Smooth muscle cell (in vitro differentiated cells): Measurements from ENCODE around the gene HRH2. TPM values are rescaled to one million over a fixed set of nuclear protein-coding genes. Genes with fewer than 3 reads are reported as not detected.

Experiments used
- DNase-seq: peaks from one replicate; lab custom pipeline; 2025; ENCODE audit not compliant: unreplicated experiment; lab: John Stamatoyannopoulos, UW
- H2AFZ ChIP-seq: fragments of 200-600 bp; sonication (generic); 2 replicates; pipeline ENCODE4 v1.6.0; 2016; ENCODE audit warnings: antibody characterized with exemption, low read depth, mild to moderate bottlenecking
- H3F3A ChIP-seq: fragments of 200-600 bp; sonication (generic); 2 replicates; pipeline ENCODE4 v1.6.0; 2017; ENCODE audit warnings: antibody characterized with exemption, low read depth
- H3K27ac ChIP-seq: fragments of 200-600 bp; sonication (generic); 2 replicates; pipeline ENCODE4 v1.5.1; 2016; ENCODE audit warnings: low read depth, mild to moderate bottlenecking
- H3K27me3 ChIP-seq: fragments of 200-600 bp; sonication (generic); 2 replicates; pipeline ENCODE4 v1.6.1; 2016; ENCODE audit warnings: low read depth, mild to moderate bottlenecking
- H3K36me3 ChIP-seq: fragments of 200-600 bp; sonication (generic); 2 replicates; pipeline ENCODE4 v1.5.1; 2016; ENCODE audit warnings: low read depth
- H3K4me1 ChIP-seq: fragments of 200-600 bp; sonication (generic); 2 replicates; pipeline ENCODE4 v1.5.1; 2016; ENCODE audit warnings: low read depth
- H3K4me2 ChIP-seq: fragments of 200-600 bp; sonication (generic); 2 replicates; pipeline ENCODE4 v1.6.0; 2016; ENCODE audit warnings: mild to moderate bottlenecking
- H3K4me3 ChIP-seq: fragments of 200-600 bp; sonication (generic); 2 replicates; pipeline ENCODE4 v1.5.1; 2016; ENCODE audit warnings: mild to moderate bottlenecking
- H3K79me2 ChIP-seq: fragments of 200-600 bp; sonication (generic); 2 replicates; pipeline ENCODE4 v1.6.0; 2016; ENCODE audit warnings: low read depth, mild to moderate bottlenecking
- H3K9ac ChIP-seq: fragments of 200-600 bp; sonication (generic); 2 replicates; pipeline ENCODE4 v1.6.0; 2016; ENCODE audit warnings: low read depth
- H3K9me3 ChIP-seq: fragments of 200-600 bp; sonication (generic); replicated peaks from 2 replicates; pipeline ENCODE4 v1.5.1; 2016; ENCODE audit warnings: low read depth
- H4K20me1 ChIP-seq: fragments of 200-600 bp; sonication (generic); 2 replicates; pipeline ENCODE4 v1.6.0; 2016; ENCODE audit warnings: low read depth
- WGBS: methylation state at CpG from one replicate; pipeline ENCODE4 v1.1.7; 2016; ENCODE audit warnings: low lambda C conversion rate; 5-methylcytosine and 5-hydroxymethylcytosine counted together
- polyA plus RNA-seq: library from polyadenylated mRNA; unstranded; fragments of >200 nt; fragmentation: Nextera tagmentation; extraction: Ambion mirVana; gene quantifications from 2 replicates; pipeline ENCODE4 v1.2.1, GENCODE V29; 2016
- total RNA-seq: library from RNA; depleted of rRNA; stranded (reverse); fragments of >200 nt; gene quantifications from 2 replicates; pipeline ENCODE4 v1.2.3, GENCODE V29; 2014
- TF ChIP-seq, protein P1 (sequence below): fragments of 200-600 bp; sonication (generic); IDR thresholded peaks from 2 replicates; pipeline ENCODE4 v1.5.1; 2017; ENCODE audit warnings: borderline replicate concordance, mild to moderate bottlenecking, antibody characterized with exemption; ENCODE audit not compliant: insufficient read depth, poor library complexity, severe bottlenecking

HRH2 gene
- total and polyA plus RNA-seq, 2 experiments from 2014 or later, result 0.57 to 0.63 TPM

DNA sequence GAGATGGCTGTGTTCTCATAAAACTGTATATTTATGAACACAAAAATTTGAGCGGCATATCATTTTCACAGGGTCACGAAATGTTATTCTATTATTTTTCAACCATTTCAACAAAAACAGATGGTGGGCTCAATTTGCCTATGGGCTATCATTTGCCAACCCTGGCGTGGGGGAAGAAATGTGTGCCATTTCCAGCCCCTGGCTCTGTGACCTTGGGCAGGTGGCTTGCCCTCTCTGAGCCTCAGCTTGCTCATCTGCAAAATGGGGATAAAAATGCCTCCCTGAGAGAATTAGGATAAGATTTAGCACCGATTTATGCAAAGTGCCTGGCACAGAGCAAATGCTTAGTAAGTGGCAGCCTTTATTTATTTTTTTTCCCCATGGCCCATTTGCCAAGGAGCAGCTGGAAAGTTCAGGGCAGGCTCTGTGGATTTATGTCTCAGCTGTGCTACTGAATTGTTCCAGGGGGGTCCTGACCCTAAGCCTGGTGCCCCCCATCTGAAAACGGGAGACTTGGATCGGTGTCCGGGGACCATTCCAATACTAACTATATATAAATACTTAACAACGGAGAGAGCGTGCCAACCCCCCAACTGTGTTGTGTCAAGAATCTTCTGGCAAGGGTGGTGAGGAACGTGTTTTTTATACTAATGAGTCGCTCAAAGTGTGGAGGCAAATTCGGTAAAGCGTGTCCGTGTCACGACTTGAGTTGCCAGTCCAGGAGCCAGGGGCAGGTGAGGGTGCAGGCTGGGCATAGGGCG is 34.5 kb downstream of the HRH2 start:
- Histone ChIP-seq H3K36me3 (no peaks in the 10 kb centered on the region), H4K20me1 (no peaks in the 10 kb centered on the region), H3K4me2 (no peak overlapping the region), H2AFZ (no peak overlapping the region), H3K4me1 (no peaks in the 10 kb centered on the region), H3K79me2 (no peaks in the 10 kb centered on the region), H3K27me3 (no peaks in the 10 kb centered on the region), H3K9me3 (no peaks in the 10 kb centered on the region), H3K9ac (no peak overlapping the region), H3K27ac (no peak overlapping the region), H3F3A (no peaks in the 10 kb centered on the region), H3K4me3 (no peak overlapping the region)
- 97% methylated on average over 16 of the region's 16 CpGs for WGBS
- TF ChIP-seq, protein P1, sequence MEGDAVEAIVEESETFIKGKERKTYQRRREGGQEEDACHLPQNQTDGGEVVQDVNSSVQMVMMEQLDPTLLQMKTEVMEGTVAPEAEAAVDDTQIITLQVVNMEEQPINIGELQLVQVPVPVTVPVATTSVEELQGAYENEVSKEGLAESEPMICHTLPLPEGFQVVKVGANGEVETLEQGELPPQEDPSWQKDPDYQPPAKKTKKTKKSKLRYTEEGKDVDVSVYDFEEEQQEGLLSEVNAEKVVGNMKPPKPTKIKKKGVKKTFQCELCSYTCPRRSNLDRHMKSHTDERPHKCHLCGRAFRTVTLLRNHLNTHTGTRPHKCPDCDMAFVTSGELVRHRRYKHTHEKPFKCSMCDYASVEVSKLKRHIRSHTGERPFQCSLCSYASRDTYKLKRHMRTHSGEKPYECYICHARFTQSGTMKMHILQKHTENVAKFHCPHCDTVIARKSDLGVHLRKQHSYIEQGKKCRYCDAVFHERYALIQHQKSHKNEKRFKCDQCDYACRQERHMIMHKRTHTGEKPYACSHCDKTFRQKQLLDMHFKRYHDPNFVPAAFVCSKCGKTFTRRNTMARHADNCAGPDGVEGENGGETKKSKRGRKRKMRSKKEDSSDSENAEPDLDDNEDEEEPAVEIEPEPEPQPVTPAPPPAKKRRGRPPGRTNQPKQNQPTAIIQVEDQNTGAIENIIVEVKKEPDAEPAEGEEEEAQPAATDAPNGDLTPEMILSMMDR, result no peak
- DNase-seq, result no peak

DNA sequence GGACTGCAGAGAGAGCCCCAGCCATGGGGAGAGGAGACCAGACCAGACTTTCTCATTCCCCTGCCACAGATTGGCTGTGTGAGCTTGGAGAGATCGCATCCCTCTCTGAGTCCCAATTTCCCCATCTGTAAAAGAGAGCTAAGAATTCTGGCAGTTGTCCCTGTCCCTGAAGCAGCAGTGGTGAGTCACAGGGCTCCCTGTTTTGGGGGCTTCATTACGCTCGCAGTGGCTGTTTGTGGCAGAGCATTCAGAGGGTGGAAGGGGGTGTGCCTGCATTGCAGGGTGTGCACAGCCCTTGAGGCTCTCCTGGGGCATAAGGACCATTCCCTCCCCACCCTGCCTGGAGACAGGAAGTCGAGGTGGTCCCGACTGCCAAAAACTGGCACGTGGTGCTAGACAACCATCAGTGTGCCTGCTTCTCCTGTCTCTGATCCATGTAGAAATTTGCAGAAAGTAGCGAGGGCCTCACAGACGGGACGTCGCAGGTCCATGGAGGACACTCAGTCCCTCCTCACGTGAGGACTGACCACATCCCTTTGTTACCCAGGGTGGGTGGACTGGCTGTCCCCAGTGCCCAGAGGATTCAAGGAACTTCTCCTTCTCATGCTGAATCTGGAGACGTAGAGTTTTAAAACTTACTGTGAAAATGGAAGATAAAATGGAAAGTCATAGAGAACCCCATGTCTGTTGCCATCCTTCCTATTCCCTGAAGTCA is 35.3 kb downstream of the HRH2 start:
- Histone ChIP-seq H2AFZ (no peak overlapping the region), H3K9ac (no peak overlapping the region), H3K36me3 (no peaks in the 10 kb centered on the region), H3K9me3 (no peaks in the 10 kb centered on the region), H3K27ac (no peak overlapping the region), H3K4me2 (no peak overlapping the region), H4K20me1 (no peaks in the 10 kb centered on the region), H3K4me1 (no peaks in the 10 kb centered on the region), H3K27me3 (no peaks in the 10 kb centered on the region), H3F3A (no peaks in the 10 kb centered on the region), H3K79me2 (no peaks in the 10 kb centered on the region), H3K4me3 (no peak overlapping the region)
- 87% methylated on average over 12 of the region's 12 CpGs for WGBS
- TF ChIP-seq, protein P1, result no peak
- DNase-seq, result no peak

DNA sequence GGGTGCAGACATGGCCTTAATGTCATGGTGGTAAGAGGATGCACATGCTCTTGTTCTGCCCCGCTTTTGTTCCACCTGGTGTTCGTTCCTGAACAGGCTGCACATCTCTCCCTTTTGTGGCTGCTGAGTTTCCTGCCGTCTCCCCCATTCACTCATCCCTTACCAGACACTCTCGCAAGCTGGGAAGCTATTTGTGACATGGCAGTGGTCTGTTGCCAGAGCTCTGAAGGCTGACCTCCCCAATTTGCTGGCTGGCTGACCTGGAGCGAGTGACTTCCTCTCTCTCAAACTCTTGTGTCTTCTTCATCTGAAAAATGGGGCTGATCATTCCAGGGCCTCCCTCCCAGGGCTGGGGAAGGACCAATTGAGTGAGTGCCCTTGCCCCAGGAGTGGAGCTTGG is 35.9 kb downstream of the HRH2 start:
- no peaks in the 10 kb centered on the region for H3K9me3 ChIP-seq
- WGBS, result 89% methylated on average over 5 of the region's 5 CpGs

More for the DNA sequence above, 35.9 kb downstream of the HRH2 start:
- Histone ChIP-seq H3F3A (no peaks in the 10 kb centered on the region), H3K4me3 (no peak overlapping the region), H3K27ac (no peak overlapping the region), H4K20me1 (no peaks in the 10 kb centered on the region), H3K4me2 (no peak overlapping the region), H3K4me1 (no peaks in the 10 kb centered on the region), H3K36me3 (no peaks in the 10 kb centered on the region), H2AFZ (no peak overlapping the region), H3K79me2 (no peaks in the 10 kb centered on the region), H3K27me3 (no peaks in the 10 kb centered on the region), H3K9ac (no peak overlapping the region)
- no peak for DNase-seq
- TF ChIP-seq, protein P1, result no peak
